ENCODE results near the gene SCAMP1.
A peak's percentile ranks its signal among the peaks of the same experiment; 100 is the strongest.

SCAMP1 gene

DNA sequence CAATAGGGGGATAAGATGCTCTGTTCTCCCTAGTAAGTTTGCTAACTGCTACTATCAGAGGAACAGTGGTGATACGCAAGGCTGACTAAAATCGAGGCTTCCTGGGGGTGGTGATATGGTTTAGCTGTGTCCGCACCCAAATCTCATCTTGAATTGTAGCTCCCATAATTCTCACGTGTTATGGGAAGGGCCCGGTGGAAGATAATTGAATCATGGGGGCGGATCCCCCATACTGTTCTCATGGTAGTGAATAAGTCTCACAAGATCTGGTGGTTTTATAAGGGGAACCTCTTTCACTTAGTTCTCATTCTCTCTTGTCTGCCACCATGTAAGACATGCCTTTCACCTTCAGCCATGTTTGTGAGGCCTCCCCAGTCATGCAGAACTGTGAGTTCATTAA is 153.0 kb downstream of the SCAMP1 start:
- no peak for DNase-seq (ENCODE audit: low spot score)

DNA sequence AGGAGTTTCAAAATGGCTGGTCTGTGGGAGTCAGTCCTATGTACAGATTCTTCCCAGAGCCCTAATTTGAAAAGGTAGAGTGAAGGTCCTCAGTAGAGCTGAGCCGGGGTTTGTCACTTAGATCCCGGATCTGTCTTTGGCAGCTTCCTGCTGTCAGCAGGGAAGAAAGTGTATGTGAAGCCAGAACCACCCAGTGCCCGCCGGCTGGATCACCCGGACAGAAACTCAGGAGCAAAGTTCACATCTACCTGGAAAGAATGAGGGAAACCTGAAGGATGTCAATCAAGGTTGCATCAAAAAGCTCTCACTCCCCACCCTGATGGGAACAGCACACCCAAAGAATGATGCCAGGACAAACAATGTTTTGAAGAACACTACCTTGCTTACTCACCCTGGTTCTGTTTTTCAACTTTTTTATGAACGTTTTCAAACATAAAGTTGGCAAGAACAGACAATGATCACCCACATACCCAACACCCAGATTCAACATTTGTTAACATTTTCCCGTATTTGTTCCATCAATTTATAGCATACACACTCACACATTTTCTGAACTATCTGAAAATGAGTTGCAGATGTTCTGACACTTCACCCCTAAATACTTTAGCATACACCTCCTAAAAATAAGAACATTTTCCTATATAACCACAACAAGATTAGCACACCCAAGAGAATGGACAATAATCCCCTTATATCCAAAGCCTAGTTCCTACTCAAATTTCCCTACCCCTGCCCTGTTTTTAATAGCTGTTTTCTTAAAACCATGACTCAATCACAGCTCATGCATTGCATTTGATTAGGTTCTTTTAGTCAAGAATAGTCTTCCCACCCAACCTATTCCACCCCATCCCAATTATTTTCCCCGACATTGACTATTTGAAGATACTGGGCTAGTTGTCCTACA is 154.3 kb downstream of the SCAMP1 start:
- DNase-seq (ENCODE audit: low spot score) = no peak

DNA sequence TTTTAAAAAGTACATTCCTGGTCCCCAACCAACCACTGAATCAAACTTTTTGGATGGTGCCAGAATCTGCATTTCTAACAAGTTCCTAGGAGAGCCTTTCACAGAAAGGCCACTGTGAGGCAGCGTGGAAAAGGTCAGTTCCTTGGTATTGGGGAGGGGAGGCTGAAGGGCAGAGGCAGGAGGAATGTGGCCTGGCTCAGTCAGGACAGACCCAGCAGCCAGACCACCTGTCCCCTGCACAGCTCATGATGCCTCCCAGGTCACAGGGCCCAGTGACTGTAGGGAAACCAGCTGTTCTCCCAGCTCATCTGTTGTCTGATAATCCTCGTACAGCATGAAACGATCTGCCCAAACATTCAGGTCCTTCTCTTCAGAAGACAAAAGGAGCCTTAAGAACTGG is 155.3 kb downstream of the SCAMP1 start:
- DNase-seq (ENCODE audit: low spot score) = no peak

DNA sequence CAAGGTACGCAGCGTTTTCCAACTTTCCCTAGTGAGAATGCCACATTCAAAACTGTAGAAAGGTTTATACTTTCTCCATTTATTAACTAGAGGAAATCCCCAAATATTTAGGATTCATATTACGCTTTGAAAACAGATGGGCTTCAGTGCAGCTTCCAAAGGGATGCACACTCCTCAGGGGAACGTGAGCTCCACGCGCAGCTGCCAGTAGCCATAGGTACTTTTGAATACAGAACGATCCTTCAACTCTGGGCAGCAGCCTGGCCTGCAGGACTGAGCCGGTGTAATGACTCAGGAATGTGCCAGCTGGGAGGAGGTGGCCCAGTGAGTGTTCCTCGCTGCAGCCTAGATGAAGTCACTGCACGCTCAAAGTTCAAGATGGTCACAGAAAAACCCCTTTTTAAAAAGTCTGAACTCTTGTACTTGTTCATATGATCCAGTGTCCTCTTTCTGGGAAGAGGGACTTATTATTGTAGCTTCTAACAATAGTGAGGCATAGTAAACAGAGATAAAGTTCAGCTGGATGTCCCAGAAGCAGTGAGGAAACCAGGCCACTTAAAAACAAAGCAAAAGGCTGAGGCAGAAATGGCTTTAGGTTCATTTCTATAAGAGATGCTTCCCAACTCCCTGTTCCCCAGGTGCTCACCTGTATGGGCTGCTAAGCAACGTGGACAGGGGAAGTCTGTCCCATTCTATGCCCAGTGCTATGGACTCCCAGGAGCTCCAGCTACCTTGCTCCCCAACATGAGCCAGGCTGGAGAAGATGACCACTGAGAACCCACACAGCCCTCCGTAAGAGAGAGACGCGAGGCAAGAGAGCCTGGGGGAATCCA is 158.2 kb downstream of the SCAMP1 start:
- no peak for DNase-seq (ENCODE audit: low spot score)

DNA sequence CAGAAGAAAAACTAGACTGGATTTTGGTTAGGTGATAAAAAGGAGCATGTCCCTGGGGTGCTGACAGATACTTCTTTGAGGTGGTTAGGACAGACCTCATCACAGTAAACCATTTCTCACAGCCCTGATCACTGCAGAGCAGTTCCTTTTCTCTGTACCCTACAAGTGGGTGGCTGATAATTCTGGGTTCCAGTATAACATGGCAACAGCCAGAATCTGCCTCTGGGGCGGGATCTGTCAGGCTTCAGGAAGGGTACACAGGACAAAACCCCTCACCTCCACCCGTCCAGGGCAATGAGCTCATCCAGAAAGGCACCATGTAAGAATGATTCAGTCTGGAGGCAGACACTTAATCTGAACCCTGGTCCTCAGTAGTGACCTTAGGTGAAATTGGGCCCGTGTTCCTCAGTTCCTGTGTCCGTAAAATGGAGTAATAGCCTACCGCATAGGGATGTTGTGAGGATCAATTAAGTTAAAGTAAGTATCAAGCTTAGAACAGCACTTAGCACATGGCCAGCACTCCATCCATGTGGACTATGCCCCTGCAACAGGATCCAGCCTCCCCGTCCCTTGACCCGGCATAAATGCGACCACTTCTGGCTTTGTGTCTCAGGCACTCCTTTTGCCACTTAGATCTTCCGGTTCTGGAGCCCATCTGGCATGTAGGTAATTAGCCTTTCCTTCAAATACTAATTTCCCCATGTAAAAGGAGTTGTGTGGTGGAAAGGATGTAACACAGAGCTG is 159.0 kb downstream of the SCAMP1 start:
- no peak for DNase-seq (ENCODE audit: low spot score)

DNA sequence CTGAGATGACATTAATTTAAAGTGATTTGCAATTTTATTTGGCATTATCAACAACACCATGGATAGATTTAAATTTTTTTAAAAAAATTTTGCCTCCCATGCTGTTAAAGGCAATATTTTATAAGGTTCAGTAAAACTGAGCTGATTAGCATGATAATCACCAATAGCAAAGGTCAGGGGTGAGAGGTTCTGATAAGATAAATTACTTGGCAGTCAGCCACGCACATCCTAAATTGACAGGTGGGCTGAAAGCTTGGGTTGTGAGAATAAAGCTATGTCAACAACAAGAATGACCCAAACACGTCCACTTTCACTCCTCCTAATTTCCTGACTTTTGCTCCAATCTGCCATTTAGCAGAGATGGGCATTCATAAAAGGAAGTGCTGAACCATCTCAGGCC is 161.0 kb downstream of the SCAMP1 start:
- DNase-seq (ENCODE audit: low spot score) = no peak

DNA sequence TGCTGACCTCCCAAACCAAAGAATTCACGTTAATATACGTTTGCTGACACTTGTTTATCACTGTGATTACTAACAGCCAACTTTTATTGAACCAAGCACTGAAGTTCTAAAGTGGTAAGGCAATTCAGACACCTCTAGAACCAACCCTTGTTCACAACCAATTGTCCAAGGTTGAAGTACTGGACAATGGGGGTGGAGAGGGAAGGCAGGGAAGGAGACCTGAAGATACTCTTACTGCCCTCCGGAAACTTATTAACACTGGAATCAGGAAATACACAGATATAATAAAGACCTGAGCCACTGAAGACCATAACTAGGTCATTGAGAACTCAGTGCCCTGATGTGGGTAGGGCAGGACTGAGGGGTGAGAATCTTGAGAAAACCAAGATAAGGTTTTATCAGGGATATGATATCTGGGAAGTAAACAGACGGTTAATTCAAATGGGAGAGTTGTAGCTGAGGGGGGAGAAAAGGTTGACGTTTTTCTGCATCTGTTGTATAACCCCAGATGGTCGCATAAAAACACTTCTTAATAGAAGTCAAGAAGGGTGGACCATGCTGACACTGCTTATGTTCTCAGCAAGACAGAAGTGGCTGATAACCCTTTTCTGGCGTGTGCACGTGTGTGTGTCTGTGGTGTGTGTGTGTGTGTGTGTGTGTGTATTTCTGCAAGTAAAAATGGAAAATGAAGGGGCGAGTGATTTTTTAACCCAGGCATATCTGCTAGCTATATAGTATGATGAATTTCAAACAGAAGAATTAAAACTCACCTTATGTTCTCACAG is 162.3 kb downstream of the SCAMP1 start:
- no peak for DNase-seq (ENCODE audit: low spot score)

DNA sequence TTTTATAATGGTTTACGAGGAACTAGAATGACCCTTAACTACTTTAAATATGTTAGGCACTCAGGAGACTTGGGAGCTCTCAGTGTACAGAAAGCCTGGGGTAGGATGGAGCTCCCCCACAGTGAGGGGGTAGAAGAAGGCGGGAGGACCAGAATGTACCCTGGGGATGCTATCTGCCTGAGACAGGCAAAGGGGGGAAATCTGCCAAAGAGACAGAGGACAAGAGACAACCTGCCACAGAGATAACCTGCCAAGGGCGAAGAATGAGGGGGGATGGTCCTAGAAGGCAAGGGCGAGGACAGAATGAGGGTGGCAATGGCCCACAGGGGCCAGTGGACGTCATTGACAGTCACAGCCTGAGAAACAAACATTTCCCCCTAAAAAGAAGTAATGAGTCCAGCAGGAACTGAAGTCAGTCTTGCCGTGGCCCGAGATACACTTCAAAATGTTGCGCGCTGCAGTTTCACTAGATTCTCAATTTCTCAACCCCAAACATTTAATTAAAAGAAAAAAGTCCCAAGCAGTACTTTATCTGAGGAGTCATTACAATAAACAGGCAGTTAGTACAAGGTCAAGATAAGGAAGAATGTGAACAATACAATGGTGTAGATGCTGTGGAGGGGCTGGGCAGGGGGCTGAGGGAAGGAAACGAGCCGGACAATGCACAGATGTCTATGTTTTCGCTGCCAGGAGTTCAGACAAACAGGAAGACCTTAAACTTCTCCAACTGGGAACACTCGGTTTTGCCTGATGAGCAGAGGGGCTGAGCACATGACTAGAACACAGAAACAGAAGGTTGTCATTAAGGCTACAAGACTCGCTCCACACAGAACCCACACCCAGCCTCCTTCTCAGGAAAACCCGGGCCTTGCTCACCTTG is 163.1 kb downstream of the SCAMP1 start:
- DNase-seq (ENCODE audit: low spot score) = no peak

DNA sequence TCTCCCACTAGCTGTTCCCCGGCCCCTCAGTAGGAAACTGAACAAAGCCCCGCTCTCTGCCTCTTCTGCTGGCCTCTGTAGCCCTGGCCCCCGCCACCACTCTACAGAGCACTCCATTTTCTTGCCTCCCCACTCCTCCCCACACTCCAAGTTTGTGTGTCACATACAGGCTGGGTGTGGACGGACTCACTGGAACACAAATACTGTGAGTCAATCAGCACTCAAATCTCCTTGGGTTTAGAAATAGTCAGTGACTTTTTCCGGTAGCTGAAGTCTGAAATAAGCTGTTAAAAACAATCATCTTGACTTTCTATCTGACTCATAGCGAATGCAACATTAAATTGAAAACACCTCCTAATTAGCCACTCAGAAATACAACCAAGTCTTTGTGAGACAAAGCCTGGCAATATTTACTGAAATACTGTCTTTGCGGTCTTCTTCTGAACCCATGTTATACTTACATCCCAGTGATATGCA is 165.7 kb downstream of the SCAMP1 start:
- no peak for DNase-seq (ENCODE audit: low spot score)

DNA sequence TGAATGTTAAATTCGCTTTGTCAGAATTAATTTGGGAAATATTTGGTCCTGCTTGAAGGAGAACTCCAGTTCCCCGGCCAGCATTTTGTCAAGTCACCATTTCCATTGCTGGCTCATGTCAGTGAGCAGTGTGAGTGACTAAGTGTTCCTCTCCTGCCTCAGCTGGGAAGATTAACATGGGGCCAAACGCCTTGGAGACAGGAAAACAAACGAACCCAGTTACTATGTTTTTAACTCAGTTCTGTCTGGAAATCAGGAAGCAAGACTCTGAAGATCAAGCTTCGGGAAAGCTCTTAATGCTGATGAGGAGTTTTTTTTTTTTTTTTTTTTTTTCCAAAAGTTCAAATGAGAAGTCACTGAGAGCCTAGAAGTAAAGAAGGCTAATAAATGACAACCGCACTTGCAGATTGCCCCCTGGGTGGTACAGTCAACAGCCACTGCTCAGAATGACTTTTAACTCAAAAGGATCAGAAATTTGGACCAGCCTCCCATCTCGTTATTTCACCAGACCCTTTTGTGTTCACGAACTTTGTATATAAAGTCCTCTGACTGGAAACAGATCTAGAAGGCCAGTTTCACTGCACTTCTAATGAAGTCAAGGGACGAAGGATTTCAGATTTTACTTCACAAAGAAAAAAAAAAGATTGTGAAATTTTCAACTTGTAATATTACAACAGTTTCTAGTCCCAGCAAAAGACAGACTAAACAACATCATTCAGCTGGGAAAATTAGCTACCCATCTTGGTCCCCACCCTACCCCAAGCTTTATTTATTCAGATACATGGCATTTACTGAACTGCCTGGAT is 166.8 kb downstream of the SCAMP1 start:
- DNase-seq (ENCODE audit: low spot score) = peak; percentile 33

DNA sequence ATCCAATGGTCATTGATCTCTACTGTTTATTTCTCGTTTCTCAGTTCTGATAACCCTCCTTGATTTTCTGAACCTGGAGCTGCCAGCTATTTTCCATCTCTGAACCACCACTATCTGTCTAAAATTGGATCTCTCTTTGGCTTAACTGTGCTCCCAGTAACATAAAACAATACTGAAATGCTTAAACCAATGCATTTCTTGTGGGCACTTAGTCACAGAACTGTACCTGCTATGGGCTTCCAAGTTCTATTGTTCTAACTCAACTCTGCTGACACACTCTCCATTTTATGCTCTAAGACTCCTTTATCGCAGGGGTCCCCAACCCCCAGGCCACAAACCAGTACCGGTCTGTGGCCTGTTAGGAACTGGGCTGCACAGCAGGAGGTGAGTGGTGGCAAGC is 167.5 kb downstream of the SCAMP1 start:
- no peak for DNase-seq (ENCODE audit: low spot score)
